B cell (primary cell): ENCODE measurements around the gene HOXA11. TPM values are rescaled to one million over a fixed set of nuclear protein-coding genes. Genes with fewer than 3 reads are reported as not detected.

Experiments
- ATAC-seq: fragments of 200-7000 bp; cut with Tn5 transposase; one replicate; pipeline ENCODE4 v1.10.0; 2021; ENCODE audit warnings: low read depth, mild to moderate bottlenecking, moderate number of reproducible peaks, moderate library complexity
- CTCF ChIA-PET: fragments of 350-600 bp; sonication (Branson Sonifier 250); formaldehyde crosslinking; loops from one replicate; lab custom pipeline; 2021; ENCODE audit warnings: antibody characterized with exemption, inconsistent platforms; lab: Charles Lee
- POLR2A ChIA-PET: fragments of 350-600 bp; sonication (Branson Sonifier 250); formaldehyde crosslinking; loops from one replicate; lab custom pipeline; 2021; ENCODE audit warnings: antibody characterized with exemption; lab: Charles Lee
- DNase-seq: peaks from one replicate; pipeline ENCODE4 v3.0.0; 2013
- H2AFZ ChIP-seq: 2 replicates; pipeline ENCODE4 v1.6.1; 2012; ENCODE audit warnings: mild to moderate bottlenecking, low read depth, low read length; ENCODE audit not compliant: insufficient read depth, poor library complexity, severe bottlenecking
- H3K27ac ChIP-seq, 2 donors: 1 replicate in 1 of 2; 2 replicates in 1 of 2; pipeline ENCODE4 v1.5.1; 2012 to 2013; ENCODE audit warnings: low read length in 2 of 2, mild to moderate bottlenecking in 2 of 2, moderate library complexity in 1 of 2
- H3K27me3 ChIP-seq, 4 experiments: fragments of 200-600 bp in 1 of 4; sonication (generic) in 1 of 4; replicated peaks in 1 of 4; 1 replicate in 2 of 4; 2 replicates in 2 of 4; pipeline versions ENCODE4 v1.6.1 to v1.7.0; 2013 to 2016; ENCODE audit warnings: low read length in 3 of 4, mild to moderate bottlenecking in 2 of 4, mixed read lengths in 1 of 4, moderate library complexity in 1 of 4; ENCODE audit not compliant: insufficient read depth in 4 of 4, control insufficient read depth in 3 of 4; ENCODE audit errors: control extremely low read depth in 1 of 4
- H3K36me3 ChIP-seq, 2 experiments: replicated peaks in 1 of 2; 1 replicate in 1 of 2; 2 replicates in 1 of 2; pipeline versions ENCODE4 v1.6.1 to v1.7.1; 2013; ENCODE audit warnings: low read length in 1 of 2; ENCODE audit not compliant: insufficient read depth in 2 of 2, control insufficient read depth in 1 of 2; ENCODE audit errors: control extremely low read depth in 1 of 2, extremely low read depth in 1 of 2
- H3K4me1 ChIP-seq, 2 donors: fragments of 200-600 bp in 1 of 2; sonication (generic) in 1 of 2; 1 replicate in 1 of 2; 2 replicates in 1 of 2; pipeline versions ENCODE4 v1.5.1 to v1.6.1; 2013 to 2017; ENCODE audit warnings: low read length in 2 of 2; ENCODE audit not compliant: control insufficient read depth in 2 of 2, insufficient read depth in 2 of 2
- H3K4me2 ChIP-seq: replicated peaks from 2 replicates; pipeline ENCODE3; 2012; ENCODE audit warnings: mild to moderate bottlenecking, low read depth, low read length; ENCODE audit not compliant: poor library complexity, severe bottlenecking
- H3K4me3 ChIP-seq, 5 experiments: fragments of 200-600 bp in 1 of 5; sonication (generic) in 1 of 5; 1 replicate in 3 of 5; 2 replicates in 2 of 5; pipeline versions ENCODE4 v1.5.1 to v1.7.0; 2011 to 2016; ENCODE audit warnings: low read length in 4 of 5, mild to moderate bottlenecking in 4 of 5, low read depth in 2 of 5, control low read depth in 1 of 5, moderate library complexity in 1 of 5; ENCODE audit not compliant: insufficient read depth in 1 of 5; ENCODE audit errors: control extremely low read depth in 1 of 5, extremely low read depth in 1 of 5
- H3K79me2 ChIP-seq: fragments of 200-600 bp; sonication (generic); one replicate; pipeline ENCODE4 v1.6.0; 2016; ENCODE audit warnings: low read length; ENCODE audit not compliant: control insufficient read depth, insufficient read depth
- H3K9ac ChIP-seq: fragments of 200-600 bp; sonication (generic); 2 replicates; pipeline ENCODE4 v1.6.1; 2017; ENCODE audit warnings: mild to moderate bottlenecking, low read length, moderate library complexity
- H3K9me3 ChIP-seq, 3 donors: one replicate each; pipeline versions ENCODE4 v1.6.1 to v1.7.1; 2013; ENCODE audit warnings: low read length in 2 of 3; ENCODE audit not compliant: control insufficient read depth in 2 of 3, insufficient read depth in 1 of 3; ENCODE audit errors: control extremely low read depth in 1 of 3
- H4K20me1 ChIP-seq: 2 replicates; pipeline ENCODE4 v1.6.0; 2012; ENCODE audit warnings: mild to moderate bottlenecking, low read length; ENCODE audit not compliant: insufficient read depth, control insufficient read depth, poor library complexity, severe bottlenecking
- H3K27ac Mint-ChIP-seq: one replicate; pipeline ENCODE4 v1.8.0; 2021; ENCODE audit warnings: mixed read lengths
- H3K27me3 Mint-ChIP-seq: one replicate; pipeline ENCODE4 v1.8.0; 2021; ENCODE audit warnings: mixed read lengths
- H3K4me1 Mint-ChIP-seq: one replicate; pipeline ENCODE4 v1.8.0; 2021; ENCODE audit warnings: mixed read lengths
- H3K4me3 Mint-ChIP-seq: one replicate; pipeline ENCODE4 v1.8.0; 2021; ENCODE audit warnings: mixed read lengths
- H3K9me3 Mint-ChIP-seq: one replicate; pipeline ENCODE4 v1.8.0; 2022; ENCODE audit warnings: mixed read lengths; ENCODE audit not compliant: insufficient read depth
- EZH2 ChIP-seq: IDR thresholded peaks from 2 replicates; pipeline ENCODE4 v1.6.1; 2012; ENCODE audit warnings: borderline replicate concordance, low read depth, mild to moderate bottlenecking, moderate library complexity, low read length; ENCODE audit not compliant: insufficient read depth, poor library complexity, severe bottlenecking
- WGBS: methylation state at CpG from one replicate; pipeline ENCODE4 v1.1.5; 2013; ENCODE audit warnings: missing lambda C conversion rate; ENCODE audit not compliant: insufficient coverage; 5-methylcytosine and 5-hydroxymethylcytosine counted together
- intact Hi-C: fragments of 100-400 bp; cut with micrococcal nuclease; formaldehyde crosslinking; loops from one replicate; pipeline ENCODE4 v1.10.0; 2022
- polyA plus RNA-seq: library from polyadenylated mRNA; depleted of rRNA; stranded (reverse); fragments of >200 nt; gene quantifications from 2 replicates; pipeline ENCODE4 v1.2.3, GENCODE V29; 2012
- total RNA-seq, 2 donors: library from RNA; stranded (reverse); fragments of 120-200 nt in 1 of 2; gene quantifications; 1 replicate in 1 of 2; 2 replicates in 1 of 2; pipeline versions ENCODE4 v1.2.3 to v1.2.4, GENCODE V29; 2013 to 2022
- TF ChIP-seq, protein P1 (sequence below): fragments of 200-600 bp; IDR thresholded peaks from one replicate; pipeline ENCODE4 v1.8.0; 2022; ENCODE audit warnings: antibody characterized with exemption, mild to moderate bottlenecking

HOXA11 gene
- total and polyA plus RNA-seq, 2 donors (not counting 1 experiment from before 2014, with no cell fraction given) = not detected

DNA sequence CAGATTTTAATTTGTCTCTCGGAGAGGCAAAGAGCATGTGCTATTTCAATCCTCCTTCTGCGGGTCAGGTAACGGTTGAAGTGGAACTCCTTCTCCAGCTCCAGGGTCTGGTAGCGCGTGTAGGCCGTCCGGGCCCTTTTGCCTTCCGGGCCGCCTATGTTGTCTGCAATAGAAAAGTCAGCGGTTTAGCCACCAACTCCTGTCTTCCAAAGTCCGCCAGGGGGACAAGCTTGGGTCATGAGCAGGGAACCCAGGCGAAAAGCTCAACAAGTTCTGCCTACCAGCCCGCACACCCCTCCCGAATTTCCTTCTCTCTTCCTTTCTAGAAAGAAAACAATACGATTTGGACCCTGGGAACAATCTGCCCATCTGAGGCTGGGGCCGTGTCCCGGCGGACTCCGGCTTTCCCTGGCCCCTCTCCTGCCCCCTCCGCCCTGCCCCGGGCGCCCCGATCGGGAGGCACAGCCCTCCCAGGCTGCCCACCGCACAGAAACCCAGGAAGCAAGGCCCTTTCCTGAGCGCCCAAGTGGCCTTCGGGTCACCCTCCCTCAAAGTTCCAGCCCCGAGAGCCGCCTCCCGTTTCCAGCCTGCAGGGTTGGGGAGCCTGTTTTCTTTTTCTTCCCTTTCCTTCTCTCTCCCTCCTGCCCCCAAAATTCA is 43.0 kb downstream of the HOXA11 start:
- no peaks in the 10 kb centered on the region for H3K9me3 Mint-ChIP-seq
- ATAC-seq = no peak
- ChIA-PET POLR2A (no interaction called here), CTCF (interaction anchor here (0.9 kb wide), 1 partner anchor 14 kb away, joined by 4 read pairs; no protein-coding TSS in a partner anchor)
- H3K36me3 ChIP-seq = no peaks in the 10 kb centered on the region
- no peaks in the 10 kb centered on the region for H3K79me2 ChIP-seq
- H3K4me3 Mint-ChIP-seq = no peak overlapping the region
- 82% methylated on average over 26 of the region's 30 CpGs for WGBS
- H3K4me1 Mint-ChIP-seq = peaks cover 4% of the 10 kb centered on the region
- no peak overlapping the region for H2AFZ ChIP-seq
- DNase-seq = no peak
- no peak overlapping the region for H3K9ac ChIP-seq
- H3K4me1 ChIP-seq = peaks cover under 1 to 2% of the 10 kb centered on the region in 2 donors
- TF ChIP-seq EZH2 = no peak
- TF ChIP-seq, protein P1, sequence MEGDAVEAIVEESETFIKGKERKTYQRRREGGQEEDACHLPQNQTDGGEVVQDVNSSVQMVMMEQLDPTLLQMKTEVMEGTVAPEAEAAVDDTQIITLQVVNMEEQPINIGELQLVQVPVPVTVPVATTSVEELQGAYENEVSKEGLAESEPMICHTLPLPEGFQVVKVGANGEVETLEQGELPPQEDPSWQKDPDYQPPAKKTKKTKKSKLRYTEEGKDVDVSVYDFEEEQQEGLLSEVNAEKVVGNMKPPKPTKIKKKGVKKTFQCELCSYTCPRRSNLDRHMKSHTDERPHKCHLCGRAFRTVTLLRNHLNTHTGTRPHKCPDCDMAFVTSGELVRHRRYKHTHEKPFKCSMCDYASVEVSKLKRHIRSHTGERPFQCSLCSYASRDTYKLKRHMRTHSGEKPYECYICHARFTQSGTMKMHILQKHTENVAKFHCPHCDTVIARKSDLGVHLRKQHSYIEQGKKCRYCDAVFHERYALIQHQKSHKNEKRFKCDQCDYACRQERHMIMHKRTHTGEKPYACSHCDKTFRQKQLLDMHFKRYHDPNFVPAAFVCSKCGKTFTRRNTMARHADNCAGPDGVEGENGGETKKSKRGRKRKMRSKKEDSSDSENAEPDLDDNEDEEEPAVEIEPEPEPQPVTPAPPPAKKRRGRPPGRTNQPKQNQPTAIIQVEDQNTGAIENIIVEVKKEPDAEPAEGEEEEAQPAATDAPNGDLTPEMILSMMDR = no peak
- H3K9me3 ChIP-seq = peaks cover 0 to 42% (median 0%) of the 10 kb centered on the region in 3 donors
- H3K4me2 ChIP-seq = no peak overlapping the region
- H3K27ac ChIP-seq = no peak overlapping the region
- peaks cover 0 to 55% (median 26%) of the 10 kb centered on the region in 4 experiments for H3K27me3 ChIP-seq
- intact Hi-C loops = no loop called here
- H3K27ac Mint-ChIP-seq = no peak overlapping the region
- peaks cover 59% of the 10 kb centered on the region for H3K27me3 Mint-ChIP-seq
- H3K4me3 ChIP-seq = no peak overlapping the region
- no peaks in the 10 kb centered on the region for H4K20me1 ChIP-seq
